Esophagus muscularis mucosa (tissue), 4 donors: Measurements from ENCODE around the gene SERPINE1. TPM values are rescaled to one million over a fixed set of nuclear protein-coding genes. Genes with fewer than 3 reads are reported as not detected.

Source experiments
- DNase-seq: peaks from one replicate; pipeline ENCODE4 v3.0.0-alpha.2; 2017; ENCODE audit errors: extremely low spot score
- H3K27ac ChIP-seq, 4 donors: fragments of 200-600 bp; sonication (generic); replicated peaks in 1 of 4; 1 replicate in 3 of 4; 2 replicates in 1 of 4; pipeline ENCODE4 v1.5.1; 2016 to 2019; ENCODE audit warnings: mild to moderate bottlenecking in 1 of 4
- H3K27me3 ChIP-seq, 4 donors: fragments of 200-600 bp; sonication (generic); one replicate each; pipeline versions ENCODE4 v1.5.1 to v1.6.0; 2016 to 2019
- H3K36me3 ChIP-seq, 4 donors: fragments of 200-600 bp; sonication (generic); one replicate each; pipeline ENCODE4 v1.5.1; 2016 to 2019
- H3K4me1 ChIP-seq, 4 donors: fragments of 200-600 bp; sonication (generic); one replicate each; pipeline ENCODE4 v1.5.1; 2016 to 2019
- H3K4me3 ChIP-seq, 4 donors: fragments of 200-600 bp; sonication (generic); 1 replicate in 2 of 4; 2 replicates in 2 of 4; pipeline ENCODE4 v1.5.1; 2016 to 2019; ENCODE audit warnings: mild to moderate bottlenecking in 4 of 4, moderate library complexity in 1 of 4
- H3K9me3 ChIP-seq, 4 donors: fragments of 200-600 bp; sonication (generic); 1 replicate in 3 of 4; 2 replicates in 1 of 4; pipeline ENCODE4 v1.5.1; 2016 to 2019
- EP300 ChIP-seq: sonication (generic); formaldehyde crosslinking; IDR thresholded peaks from one replicate; pipeline ENCODE4 v1.6.1; 2017; ENCODE audit warnings: antibody characterized with exemption
- POLR2A ChIP-seq: fragments of 450-650 bp; IDR thresholded peaks from one replicate; pipeline ENCODE4 v1.6.1; 2017; ENCODE audit warnings: antibody characterized with exemption, moderate library complexity, mild to moderate bottlenecking, low read depth
- POLR2AphosphoS5 ChIP-seq, 2 donors: sonication (generic); formaldehyde crosslinking; IDR thresholded peaks; one replicate each; pipeline ENCODE4 v1.6.1; 2017; ENCODE audit warnings: antibody characterized with exemption in 2 of 2
- WGBS: methylation state at CpG from one replicate; pipeline ENCODE4 v1.1.5; 2018; 5-methylcytosine and 5-hydroxymethylcytosine counted together
- intact Hi-C: fragments of 100-400 bp; cut with DNase I; formaldehyde crosslinking; loops from one replicate; pipeline ENCODE4 v1.15.1; 2023
- total RNA-seq, 4 donors: library from RNA; depleted of rRNA; stranded (reverse); fragments of >200 nt; gene quantifications; one replicate each; pipeline versions ENCODE4 v1.1.0 to v1.2.1, GENCODE V29; 2016
- TF ChIP-seq, protein P1 (sequence below), 3 experiments: fragments of 200-600 bp in 2 of 3; fragments of 450-650 bp in 1 of 3; sonication (generic) in 2 of 3; IDR thresholded peaks; one replicate each; pipeline ENCODE4 v1.5.1; 2017 to 2019; ENCODE audit warnings: antibody characterized with exemption in 3 of 3, mild to moderate bottlenecking in 2 of 3, moderate library complexity in 1 of 3

The SERPINE1 gene
- total RNA-seq, 4 donors from 2014 or later = 9.4 to 54.2 (median 18.2) TPM

- Histone ChIP-seq H3K4me3 (peak within 1 kb of the TSS; percentile 63 to 93 (median 82)), H3K9me3 (no peaks in the 10 kb centered on the region), H3K27ac (peak within 1 kb of the TSS; percentile 86 to 96 (median 93)), H3K4me1 (peaks cover 28 to 54% (median 49%) of the 10 kb centered on the region in 4 donors), H3K36me3 (peaks cover 28 to 35% (median 31%) of the 10 kb centered on the region in 4 donors), H3K27me3 (no peaks in the 10 kb centered on the region)
- intact Hi-C loops = no loop called here
- peak; percentile 97 for DNase-seq
- WGBS = 3% methylated on average over 16 of the region's 26 CpGs
- TF ChIP-seq, protein P1, sequence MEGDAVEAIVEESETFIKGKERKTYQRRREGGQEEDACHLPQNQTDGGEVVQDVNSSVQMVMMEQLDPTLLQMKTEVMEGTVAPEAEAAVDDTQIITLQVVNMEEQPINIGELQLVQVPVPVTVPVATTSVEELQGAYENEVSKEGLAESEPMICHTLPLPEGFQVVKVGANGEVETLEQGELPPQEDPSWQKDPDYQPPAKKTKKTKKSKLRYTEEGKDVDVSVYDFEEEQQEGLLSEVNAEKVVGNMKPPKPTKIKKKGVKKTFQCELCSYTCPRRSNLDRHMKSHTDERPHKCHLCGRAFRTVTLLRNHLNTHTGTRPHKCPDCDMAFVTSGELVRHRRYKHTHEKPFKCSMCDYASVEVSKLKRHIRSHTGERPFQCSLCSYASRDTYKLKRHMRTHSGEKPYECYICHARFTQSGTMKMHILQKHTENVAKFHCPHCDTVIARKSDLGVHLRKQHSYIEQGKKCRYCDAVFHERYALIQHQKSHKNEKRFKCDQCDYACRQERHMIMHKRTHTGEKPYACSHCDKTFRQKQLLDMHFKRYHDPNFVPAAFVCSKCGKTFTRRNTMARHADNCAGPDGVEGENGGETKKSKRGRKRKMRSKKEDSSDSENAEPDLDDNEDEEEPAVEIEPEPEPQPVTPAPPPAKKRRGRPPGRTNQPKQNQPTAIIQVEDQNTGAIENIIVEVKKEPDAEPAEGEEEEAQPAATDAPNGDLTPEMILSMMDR (IDR thresholded peaks at IDR 0.05) = no peak
- TF ChIP-seq POLR2AphosphoS5 (IDR thresholded peaks at IDR 0.05) = peak; percentile 64 to 88
Measured at GRCh38 chr7:101085162-101085964, 41.5 kb upstream of the SERPINE1 start, which contains the start of gene TRIM56. TRIM56 (plus strand) TSS chr7:101085481; CDS start chr7:101087313, 1,832 bp downstream.

DNA sequence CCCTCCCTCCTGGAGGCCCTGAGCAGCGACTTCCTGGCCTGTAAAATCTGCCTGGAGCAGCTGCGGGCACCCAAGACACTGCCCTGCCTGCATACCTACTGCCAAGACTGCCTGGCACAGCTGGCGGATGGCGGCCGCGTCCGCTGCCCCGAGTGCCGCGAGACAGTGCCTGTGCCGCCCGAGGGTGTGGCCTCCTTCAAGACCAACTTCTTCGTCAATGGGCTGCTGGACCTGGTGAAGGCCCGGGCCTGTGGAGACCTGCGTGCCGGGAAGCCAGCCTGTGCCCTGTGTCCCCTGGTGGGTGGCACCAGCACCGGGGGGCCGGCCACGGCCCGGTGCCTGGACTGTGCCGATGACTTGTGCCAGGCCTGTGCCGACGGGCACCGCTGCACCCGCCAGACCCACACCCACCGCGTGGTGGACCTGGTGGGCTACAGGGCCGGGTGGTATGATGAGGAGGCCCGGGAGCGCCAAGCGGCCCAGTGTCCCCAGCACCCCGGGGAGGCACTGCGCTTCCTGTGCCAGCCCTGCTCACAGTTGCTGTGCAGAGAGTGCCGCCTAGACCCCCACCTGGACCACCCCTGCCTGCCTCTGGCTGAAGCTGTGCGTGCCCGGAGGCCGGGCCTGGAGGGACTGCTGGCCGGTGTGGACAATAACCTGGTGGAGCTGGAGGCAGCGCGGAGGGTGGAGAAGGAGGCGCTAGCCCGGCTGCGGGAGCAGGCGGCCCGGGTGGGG is 39.4 kb upstream of the SERPINE1 start:
- H3K36me3 ChIP-seq = peaks cover 28 to 48% (median 42%) of the 10 kb centered on the region in 4 donors
- H3K27me3 ChIP-seq = no peaks in the 10 kb centered on the region
- TF ChIP-seq, protein P1 (IDR thresholded peaks at IDR 0.05) = no peak
- TF ChIP-seq EP300 (no peak), POLR2A (no peak), POLR2AphosphoS5 (IDR thresholded peaks at IDR 0.05) (no peak)
- intact Hi-C loops = no loop called here
- H3K4me1 ChIP-seq = peaks cover 28 to 54% (median 49%) of the 10 kb centered on the region in 4 donors
- DNase-seq = no peak
- H3K4me3 ChIP-seq = no peak overlapping the region
- 88% methylated on average over 32 of the region's 45 CpGs for WGBS
- no peaks in the 10 kb centered on the region for H3K9me3 ChIP-seq
- H3K27ac ChIP-seq = no peak overlapping the region

DNA sequence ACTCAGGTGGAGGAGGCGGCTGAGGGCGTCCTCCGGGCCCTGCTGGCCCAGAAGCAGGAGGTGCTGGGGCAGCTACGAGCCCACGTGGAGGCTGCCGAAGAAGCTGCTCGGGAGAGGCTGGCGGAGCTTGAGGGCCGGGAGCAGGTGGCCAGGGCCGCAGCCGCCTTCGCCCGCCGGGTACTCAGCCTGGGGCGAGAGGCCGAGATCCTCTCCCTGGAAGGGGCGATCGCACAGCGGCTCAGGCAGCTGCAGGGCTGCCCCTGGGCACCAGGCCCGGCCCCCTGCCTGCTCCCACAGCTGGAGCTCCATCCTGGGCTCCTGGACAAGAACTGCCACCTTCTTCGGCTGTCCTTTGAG is 38.9 kb upstream of the SERPINE1 start:
- Histone ChIP-seq H3K9me3 (no peaks in the 10 kb centered on the region), H3K4me1 (peaks cover 28 to 54% (median 49%) of the 10 kb centered on the region in 4 donors), H3K36me3 (peaks cover 28 to 48% (median 42%) of the 10 kb centered on the region in 4 donors), H3K27ac (no peak overlapping the region), H3K4me3 (no peak overlapping the region), H3K27me3 (no peaks in the 10 kb centered on the region)
- intact Hi-C loops = no loop called here
- WGBS = 87% methylated on average over 14 of the region's 21 CpGs
- TF ChIP-seq, protein P1 (IDR thresholded peaks at IDR 0.05) = no peak
- TF ChIP-seq POLR2A = no peak
- no peak for TF ChIP-seq POLR2AphosphoS5 (IDR thresholded peaks at IDR 0.05)
- no peak for TF ChIP-seq EP300
- no peak for DNase-seq

GRCh38 chr7:101088858-101089529 is 37.9 kb upstream of the SERPINE1 start:
- H3K27ac ChIP-seq = no peak overlapping the region
- H3K4me1 ChIP-seq = peaks cover 31 to 54% (median 52%) of the 10 kb centered on the region in 4 donors
- H3K4me3 ChIP-seq = no peak overlapping the region
- no peaks in the 10 kb centered on the region for H3K9me3 ChIP-seq
- H3K27me3 ChIP-seq = no peaks in the 10 kb centered on the region
- peaks cover 28 to 48% (median 42%) of the 10 kb centered on the region in 4 donors for H3K36me3 ChIP-seq
- 95% methylated on average over 14 of the region's 41 CpGs for WGBS
- DNase-seq = no peak
- TF ChIP-seq, protein P1 (IDR thresholded peaks at IDR 0.05) = no peak
- TF ChIP-seq POLR2AphosphoS5 (IDR thresholded peaks at IDR 0.05) (no peak), EP300 (no peak), POLR2A (no peak)
- intact Hi-C loops = no loop called here
